HG03565 (cell line): ENCODE measurements around the gene CAPN15.

Source experiments
- ATAC-seq: cut with Tn5 transposase; IDR thresholded peaks from one replicate; pipeline ENCODE4 v1.9.1; 2021; ENCODE audit warnings: mild to moderate bottlenecking, moderate library complexity; ENCODE audit not compliant: unreplicated experiment

CAPN15 gene

GRCh38 chr16:559411-560203 is 32.1 kb downstream of the CAPN15 start:
- no peak for ATAC-seq

- ATAC-seq: no peak
Measured at GRCh38 chr16:560204-560700, 32.7 kb downstream of the CAPN15 start, which contains the start of gene PRR35. TSS of gene PRR35 (plus strand) at chr16:560394. CDS start at chr16:563295, 2,901 bp downstream.

- no peak for ATAC-seq
Measured at GRCh38 chr16:560701-561412, 33.3 kb downstream of the CAPN15 start.

GRCh38 chr16:561413-561794 is 33.9 kb downstream of the CAPN15 start:
- ATAC-seq: no peak

- no peak for ATAC-seq
Measured at GRCh38 chr16:561957-562938, 34.7 kb downstream of the CAPN15 start.

- ATAC-seq: no peak
Measured at GRCh38 chr16:563072-563644, 35.6 kb downstream of the CAPN15 start.

- ATAC-seq: no peak
Measured at GRCh38 chr16:564690-565418, 37.3 kb downstream of the CAPN15 start.

GRCh38 chr16:565419-566330 is 38.2 kb downstream of the CAPN15 start:
- no peak for ATAC-seq

- no peak for ATAC-seq
Measured at GRCh38 chr16:566475-567372, 39.2 kb downstream of the CAPN15 start, which contains the start of gene NHLRC4. TSS of gene NHLRC4 (plus strand) at chr16:567005. CDS start at chr16:568048, 1,043 bp downstream.

GRCh38 chr16:567373-568256 is 40.1 kb downstream of the CAPN15 start:
- ATAC-seq: no peak

- ATAC-seq: no peak
Measured at GRCh38 chr16:568401-569258, 41.1 kb downstream of the CAPN15 start.

- peak; percentile 46 for ATAC-seq
Measured at GRCh38 chr16:569445-570254, 42.1 kb downstream of the CAPN15 start, which contains the start of gene PIGQ. TSS of gene PIGQ (plus strand) at chr16:569968. CDS start at chr16:574075, 4,107 bp downstream.

GRCh38 chr16:572865-573650 is 45.5 kb downstream of the CAPN15 start:
- no peak for ATAC-seq
